Neural crest cell (in vitro differentiated cells): Measurements from ENCODE around the gene OMA1. TPM values are rescaled to one million over a fixed set of nuclear protein-coding genes. Genes with fewer than 3 reads are reported as not detected.

Experiments used
- DNase-seq: peaks from one replicate; pipeline ENCODE4 v3.0.0; 2021; ENCODE audit warnings: low read depth, mixed read lengths, low spot score
- H3K27ac Mint-ChIP-seq: one replicate; pipeline ENCODE4 v1.8.0; 2021; ENCODE audit warnings: mild to moderate bottlenecking, mixed read lengths; ENCODE audit not compliant: unreplicated experiment
- H3K27me3 Mint-ChIP-seq: 2 replicates; pipeline ENCODE4 v1.8.0; 2021; ENCODE audit warnings: low read depth, mild to moderate bottlenecking, mixed read lengths
- H3K36me3 Mint-ChIP-seq: 2 replicates; pipeline ENCODE4 v1.8.0; 2021; ENCODE audit warnings: low read depth, mild to moderate bottlenecking, mixed read lengths
- H3K4me1 Mint-ChIP-seq: 2 replicates; pipeline ENCODE4 v1.8.0; 2021; ENCODE audit warnings: mixed read lengths
- H3K4me3 Mint-ChIP-seq: one replicate; pipeline ENCODE4 v1.8.0; 2021; ENCODE audit warnings: mild to moderate bottlenecking, mixed read lengths
- H3K9me3 Mint-ChIP-seq: 2 replicates; pipeline ENCODE4 v1.8.0; 2021; ENCODE audit warnings: mixed read lengths
- CTCF ChIP-seq: fragments of 200-600 bp; sonication (generic); conservative IDR thresholded peaks from 2 replicates; pipeline ENCODE4 v1.5.0; 2021; ENCODE audit warnings: antibody characterized with exemption, mild to moderate bottlenecking
- total RNA-seq: library from RNA; stranded (reverse); gene quantifications from 2 replicates; pipeline ENCODE4 v1.2.1, GENCODE V29; 2021

Gene OMA1
- total RNA-seq, 1 donor from 2014 or later = 8.1 TPM

GRCh38 chr1:58460469-58460868, 86.1 kb downstream of the OMA1 start:
- peaks cover 2% of the 10 kb centered on the region for H3K36me3 Mint-ChIP-seq
- no peak for TF ChIP-seq CTCF

DNA sequence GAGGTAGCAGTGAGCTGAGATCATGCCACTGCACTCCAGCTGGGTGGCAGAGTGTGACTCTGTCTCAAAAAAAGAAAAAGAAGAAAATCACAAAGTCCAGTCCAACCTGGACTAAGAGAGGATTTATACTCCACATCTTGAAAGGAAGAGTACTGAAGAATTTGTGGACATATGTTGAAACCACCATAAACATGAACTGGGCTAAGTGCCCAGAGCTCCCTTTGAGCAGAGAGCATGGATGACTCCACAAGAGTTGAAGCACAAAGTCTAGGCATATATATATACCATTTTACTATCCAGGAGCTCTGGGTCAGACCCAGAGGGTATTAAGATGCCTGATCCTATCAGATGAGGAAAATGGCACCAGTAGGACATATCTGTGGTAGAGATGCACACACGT, 86.6 kb downstream of the OMA1 start:
- no peaks in the 10 kb centered on the region for H3K9me3 Mint-ChIP-seq
- H3K27me3 Mint-ChIP-seq = no peaks in the 10 kb centered on the region
- H3K27ac Mint-ChIP-seq = no peak overlapping the region
- peaks cover 2% of the 10 kb centered on the region for H3K36me3 Mint-ChIP-seq
- DNase-seq = no peak
- TF ChIP-seq CTCF = no peak
- H3K4me1 Mint-ChIP-seq = peaks cover 4% of the 10 kb centered on the region
- no peak overlapping the region for H3K4me3 Mint-ChIP-seq

More at GRCh38 chr1:58460469-58460868, 86.1 kb downstream of the OMA1 start:
- Mint-ChIP-seq H3K9me3 (no peaks in the 10 kb centered on the region), H3K4me1 (no peaks in the 10 kb centered on the region), H3K4me3 (no peak overlapping the region), H3K27ac (no peak overlapping the region), H3K27me3 (no peaks in the 10 kb centered on the region)
- DNase-seq = peak; percentile 18

DNA sequence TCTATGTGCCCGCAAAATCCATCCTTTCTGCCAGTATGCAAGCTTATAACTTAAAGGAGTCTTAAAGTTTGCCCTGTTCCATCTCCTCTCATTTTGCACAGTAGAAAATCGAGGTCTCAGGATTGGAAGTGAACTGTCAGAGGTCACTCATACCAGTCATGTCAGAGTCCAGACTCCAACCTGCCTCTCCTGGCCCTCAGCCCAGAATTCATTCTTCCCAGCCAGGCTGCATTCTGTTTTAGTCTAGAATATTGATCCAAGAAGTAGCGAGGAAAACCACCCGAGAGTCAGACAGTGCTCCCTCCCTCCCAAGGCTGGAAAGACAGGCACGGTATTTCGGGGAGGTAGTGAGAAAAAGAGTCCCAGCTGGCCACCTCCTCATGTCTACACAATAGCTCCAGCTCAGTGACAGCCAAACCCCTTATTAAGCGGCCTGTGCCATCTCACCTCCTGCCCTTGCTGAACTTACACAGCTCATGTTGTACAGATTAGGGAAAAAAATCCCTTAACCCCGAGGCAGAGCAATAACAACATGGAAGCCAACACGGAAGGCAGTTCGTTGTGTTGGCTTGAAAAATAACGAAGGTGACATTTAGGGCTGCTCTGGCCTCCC, 89.4 kb downstream of the OMA1 start:
- DNase-seq = no peak
- no peak for TF ChIP-seq CTCF
- H3K4me1 Mint-ChIP-seq = peaks cover 8% of the 10 kb centered on the region
- no peak overlapping the region for H3K27ac Mint-ChIP-seq
- H3K4me3 Mint-ChIP-seq = no peak overlapping the region
- no peaks in the 10 kb centered on the region for H3K27me3 Mint-ChIP-seq
- H3K36me3 Mint-ChIP-seq = peaks cover 2% of the 10 kb centered on the region
- no peaks in the 10 kb centered on the region for H3K9me3 Mint-ChIP-seq

DNA sequence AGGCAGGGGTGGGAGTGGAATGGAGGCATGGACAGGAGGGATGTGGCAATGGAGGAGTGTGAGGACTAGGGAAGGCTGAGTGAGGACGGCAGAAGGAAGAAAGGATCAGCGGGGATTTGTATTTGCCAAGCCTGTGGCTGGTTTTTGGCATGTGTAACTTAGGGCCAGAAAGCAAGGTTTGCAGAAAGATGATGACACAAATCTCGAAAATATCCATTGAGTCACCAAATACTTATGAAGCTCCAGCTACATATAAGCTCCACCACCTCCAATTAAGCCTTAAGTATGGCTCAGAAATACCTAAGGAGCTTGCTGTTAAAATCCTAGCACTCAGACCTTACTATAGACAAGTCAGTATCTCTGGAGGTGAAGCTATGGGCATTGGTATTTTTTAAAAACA, 90.1 kb downstream of the OMA1 start:
- H3K4me1 Mint-ChIP-seq = peaks cover 8% of the 10 kb centered on the region
- no peaks in the 10 kb centered on the region for H3K27me3 Mint-ChIP-seq
- H3K4me3 Mint-ChIP-seq = no peak overlapping the region
- no peaks in the 10 kb centered on the region for H3K9me3 Mint-ChIP-seq
- no peak for TF ChIP-seq CTCF
- H3K36me3 Mint-ChIP-seq = peaks cover 2% of the 10 kb centered on the region
- H3K27ac Mint-ChIP-seq = no peak overlapping the region
- DNase-seq = no peak

DNA sequence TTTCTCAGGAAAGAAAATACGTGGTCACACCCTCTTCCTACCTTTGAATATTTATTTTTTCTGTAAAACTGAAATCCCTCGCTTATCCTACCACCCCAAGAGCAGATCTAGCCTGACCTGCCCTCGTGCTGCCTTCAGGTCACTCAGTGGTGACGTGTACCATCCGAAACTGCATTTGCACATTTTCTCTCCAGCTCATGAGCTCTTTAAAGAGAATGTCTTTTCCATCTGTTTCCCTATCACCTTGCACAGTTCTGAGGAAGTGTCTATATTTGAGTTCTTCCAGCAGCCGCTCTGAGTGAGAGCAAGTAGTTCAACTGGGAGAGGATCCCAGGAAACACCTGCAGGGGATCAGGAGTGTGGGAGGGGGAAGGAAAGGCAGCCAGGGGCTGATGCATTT, 91.7 kb downstream of the OMA1 start:
- Mint-ChIP-seq H3K27me3 (no peaks in the 10 kb centered on the region), H3K36me3 (peaks cover 2% of the 10 kb centered on the region), H3K9me3 (no peaks in the 10 kb centered on the region), H3K4me3 (no peak overlapping the region), H3K4me1 (peaks cover 8% of the 10 kb centered on the region), H3K27ac (peak overlapping the region; percentile 19)
- no peak for DNase-seq
- no peak for TF ChIP-seq CTCF

GRCh38 chr1:58454385-58454784, 92.1 kb downstream of the OMA1 start:
- DNase-seq = no peak

More at GRCh38 chr1:58454385-58454784, 92.1 kb downstream of the OMA1 start:
- no peak overlapping the region for H3K27ac Mint-ChIP-seq
- peaks cover 8% of the 10 kb centered on the region for H3K4me1 Mint-ChIP-seq
- peaks cover 2% of the 10 kb centered on the region for H3K36me3 Mint-ChIP-seq
- H3K4me3 Mint-ChIP-seq = no peak overlapping the region
- no peak for TF ChIP-seq CTCF
- no peaks in the 10 kb centered on the region for H3K27me3 Mint-ChIP-seq
- H3K9me3 Mint-ChIP-seq = no peaks in the 10 kb centered on the region
